Hematopoietic multipotent progenitor cell treated with erythropoietin and hydrocortisone succinate and interleukin-3 and kit ligand, for 15 days (in vitro differentiated cells): ENCODE data around the gene SMARCAL1.
A peak's percentile ranks its signal among the peaks of the same experiment; 100 is the strongest.

Source experiments
- DNase-seq: peaks from one replicate; pipeline ENCODE4 v3.0.0-alpha.2; 2015; ENCODE audit warnings: low spot score

Gene SMARCAL1

DNA sequence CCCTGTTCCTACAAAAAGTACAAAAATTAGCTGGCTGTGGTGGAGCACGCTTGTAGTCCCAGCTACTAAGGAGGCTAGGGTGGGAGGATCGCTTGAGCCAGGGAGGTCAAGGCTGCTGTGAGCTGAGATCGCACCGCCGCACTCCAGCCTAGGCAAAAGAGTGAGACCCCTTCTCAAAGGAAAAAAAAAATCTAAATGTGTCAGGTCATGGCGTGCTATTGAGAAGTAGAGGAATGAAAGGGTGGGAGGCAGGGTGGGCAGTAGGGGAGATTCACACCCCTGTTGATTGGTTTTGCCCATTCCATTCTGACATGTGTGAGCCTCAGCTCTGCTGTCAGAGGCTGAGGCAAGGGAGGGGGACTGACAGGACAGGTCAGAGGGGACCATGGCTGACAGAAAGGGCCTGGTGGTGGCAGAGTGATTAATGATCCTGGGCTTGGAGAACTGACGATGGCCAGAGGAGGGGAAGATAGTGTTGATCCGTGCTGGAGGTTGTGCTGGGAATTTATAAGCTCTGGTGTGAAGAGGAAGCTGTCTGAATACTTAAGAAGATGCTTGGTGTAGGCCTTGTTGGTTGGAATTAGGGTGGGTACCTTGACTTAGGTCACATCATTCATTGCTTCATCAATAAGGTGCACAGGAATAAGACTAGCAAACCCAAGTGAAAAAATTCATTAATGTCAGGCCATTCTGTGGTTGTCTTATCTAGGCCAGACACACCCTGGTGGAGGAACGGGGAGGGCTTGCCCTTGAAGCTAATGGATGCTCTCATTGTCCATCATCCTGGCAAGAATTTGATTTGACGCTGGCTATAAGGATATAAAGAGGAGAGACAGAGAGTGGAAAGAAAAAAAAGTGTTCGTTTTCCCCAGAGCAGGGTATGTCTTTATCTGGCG, 19.1 kb upstream of the SMARCAL1 start:
- no peak for DNase-seq

DNA sequence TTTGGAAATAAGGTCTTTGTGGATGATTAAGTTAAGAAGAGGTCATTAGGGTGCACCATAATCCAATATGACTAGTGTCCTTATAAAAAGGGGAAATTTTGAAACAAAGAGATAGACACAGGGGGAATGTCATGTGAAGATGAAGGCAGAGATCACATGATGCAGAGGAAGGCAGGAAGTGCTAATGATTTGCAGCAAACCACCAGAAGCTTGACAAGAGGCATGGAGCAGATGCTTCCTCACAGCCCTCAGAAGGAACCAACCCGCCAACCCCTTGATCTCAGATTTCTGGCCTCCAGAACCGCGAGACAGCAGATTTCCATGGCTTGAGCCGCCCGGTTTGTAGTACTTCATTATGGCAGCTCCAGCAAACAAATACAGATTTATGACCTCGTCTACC, 17.4 kb upstream of the SMARCAL1 start:
- no peak for DNase-seq

DNA sequence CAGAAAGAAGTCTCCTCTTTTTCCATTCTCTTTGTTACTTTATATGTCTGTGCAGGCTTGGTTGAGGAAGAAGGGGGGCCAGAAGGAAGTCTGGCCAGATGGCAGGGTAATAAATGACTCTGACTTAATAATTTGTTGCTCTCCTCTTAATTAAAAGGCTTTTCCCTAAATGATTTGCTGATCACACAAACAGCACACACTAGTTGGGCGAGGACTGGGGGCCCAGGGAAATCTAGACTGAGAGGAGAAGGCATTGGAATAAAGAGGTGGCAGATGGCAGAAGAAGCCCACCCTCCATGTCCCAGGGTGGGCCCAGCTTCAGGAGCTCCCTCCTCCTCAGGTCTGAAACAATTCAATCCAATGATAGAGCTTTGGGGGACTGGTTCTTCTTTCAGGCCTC, 12.7 kb upstream of the SMARCAL1 start:
- no peak for DNase-seq

DNA sequence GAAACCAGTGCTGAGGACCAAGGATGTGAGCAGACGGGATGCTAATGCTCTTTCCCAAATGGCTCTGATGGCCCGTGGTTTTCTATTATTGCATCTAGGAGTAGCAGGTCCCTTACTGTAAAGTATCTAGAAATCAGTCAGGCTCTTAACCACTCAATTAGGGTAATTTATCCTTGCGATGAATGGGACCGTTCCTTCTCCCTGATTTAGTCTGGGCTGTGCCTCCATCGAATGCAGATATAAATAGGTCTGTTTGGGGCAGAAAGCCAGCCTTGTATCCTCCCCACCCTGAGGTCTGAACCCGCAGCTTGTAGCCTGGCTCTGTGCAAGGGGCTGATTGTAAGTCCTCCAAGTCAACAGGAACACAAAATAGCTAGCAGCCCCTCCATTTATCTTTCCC, 9.5 kb upstream of the SMARCAL1 start:
- no peak for DNase-seq

DNA sequence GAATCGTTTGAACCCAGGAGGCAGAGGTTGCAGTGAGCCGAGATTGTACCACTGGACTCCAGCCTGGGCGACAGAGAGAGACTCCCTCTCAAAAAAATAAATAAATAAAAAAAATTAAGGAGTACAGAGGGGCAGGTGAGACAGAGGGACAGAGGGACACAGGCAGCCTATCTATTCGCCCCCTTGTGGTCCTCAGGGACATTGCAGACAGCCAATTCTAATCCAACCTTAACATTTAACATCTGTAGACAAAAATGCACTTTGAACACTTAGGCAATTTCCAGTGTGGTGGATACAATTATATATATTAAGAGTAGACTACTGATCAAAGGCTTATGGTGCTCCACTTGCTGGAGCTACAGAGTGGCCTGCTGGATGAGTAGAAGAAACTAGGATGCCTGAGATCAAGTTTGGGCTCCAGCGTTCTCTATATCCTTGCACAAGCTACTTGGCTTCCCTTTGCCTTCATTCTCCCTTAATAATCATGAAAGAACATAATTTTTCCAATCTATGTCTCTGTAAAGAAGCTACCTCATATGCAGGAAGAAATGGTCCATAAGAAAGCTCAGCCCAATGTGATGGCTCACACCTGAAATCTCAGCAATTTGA, 8.2 kb upstream of the SMARCAL1 start:
- DNase-seq, result peak; percentile 55

DNA sequence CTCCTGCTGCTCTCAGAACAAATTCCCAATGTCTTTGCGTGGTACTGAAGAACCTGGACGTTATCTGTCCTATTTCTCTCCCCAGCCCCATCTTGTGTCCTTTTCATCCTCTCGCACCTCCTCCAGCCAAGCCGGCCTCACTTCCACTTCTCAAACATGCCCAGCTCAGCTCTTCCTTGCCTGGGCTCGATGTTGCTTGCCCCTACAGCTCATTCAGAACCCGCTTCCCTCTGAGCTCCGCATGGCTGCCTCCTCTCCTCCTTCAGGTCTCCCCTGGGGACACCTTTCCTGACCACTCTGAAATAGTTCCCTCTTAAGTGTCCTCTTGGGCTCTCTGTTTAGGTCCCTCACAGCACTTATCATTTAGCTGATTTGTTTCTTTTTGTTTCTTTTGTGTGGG, 6.7 kb upstream of the SMARCAL1 start:
- DNase-seq, result no peak

DNA sequence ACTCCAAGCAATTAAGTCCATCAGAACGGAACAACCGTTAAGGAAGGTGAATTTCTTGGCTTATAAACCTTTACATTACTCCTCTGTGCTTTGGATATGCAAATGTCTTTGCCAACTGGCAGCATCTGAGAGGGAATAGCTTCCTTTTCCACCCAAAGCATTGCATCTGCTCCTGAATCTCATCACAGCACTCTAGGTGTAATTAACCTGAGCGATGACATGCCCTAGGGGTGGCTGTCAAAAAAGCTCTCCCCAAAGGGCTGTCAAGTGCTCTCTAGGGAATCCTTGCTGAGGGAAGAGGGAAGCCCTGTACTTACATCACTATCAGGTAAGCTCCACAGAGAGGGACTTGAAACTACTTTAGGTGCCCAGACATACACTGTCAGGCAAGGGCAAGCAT, 5.5 kb upstream of the SMARCAL1 start:
- no peak for DNase-seq

DNA sequence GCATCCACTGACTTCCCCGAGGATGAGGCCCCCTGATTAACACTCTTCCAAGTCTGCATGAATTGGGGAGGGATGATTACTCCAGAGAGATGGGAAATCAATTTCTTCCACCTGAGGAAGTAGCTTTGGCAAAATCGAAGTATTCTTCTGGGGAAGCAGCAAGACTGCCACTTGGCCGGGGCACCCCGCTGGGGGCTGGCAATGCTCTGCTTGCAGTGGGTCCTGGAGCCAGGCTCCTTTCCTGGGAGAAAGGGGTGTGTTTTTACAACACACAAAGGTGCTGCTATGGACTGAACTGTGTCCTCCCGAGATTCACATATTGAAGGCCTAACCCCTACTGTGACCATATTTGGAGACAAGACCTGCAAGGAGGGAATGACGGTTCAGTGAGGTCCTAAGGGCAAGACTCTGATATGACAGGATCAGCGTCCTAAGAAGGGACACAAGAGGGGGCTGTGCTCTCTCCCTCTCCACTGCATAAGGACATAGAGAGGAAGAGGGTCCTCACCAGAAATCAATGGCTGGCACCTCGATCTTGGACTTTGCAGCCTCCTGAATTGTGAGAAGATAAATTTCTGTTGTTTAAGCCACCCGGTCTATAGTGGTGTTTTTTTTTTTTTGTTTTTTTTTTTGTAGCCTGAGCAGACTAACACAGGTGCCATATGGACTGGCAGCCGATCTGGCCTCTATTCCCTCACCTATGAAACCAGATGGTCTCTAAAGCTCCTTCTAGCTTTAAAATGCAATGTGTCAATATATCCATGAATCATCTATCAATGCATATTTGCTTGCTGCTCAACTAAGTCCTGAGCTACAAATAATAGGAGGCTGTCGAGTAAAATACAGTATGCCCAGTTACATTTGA, 3.6 kb upstream of the SMARCAL1 start:
- DNase-seq, result no peak

DNA sequence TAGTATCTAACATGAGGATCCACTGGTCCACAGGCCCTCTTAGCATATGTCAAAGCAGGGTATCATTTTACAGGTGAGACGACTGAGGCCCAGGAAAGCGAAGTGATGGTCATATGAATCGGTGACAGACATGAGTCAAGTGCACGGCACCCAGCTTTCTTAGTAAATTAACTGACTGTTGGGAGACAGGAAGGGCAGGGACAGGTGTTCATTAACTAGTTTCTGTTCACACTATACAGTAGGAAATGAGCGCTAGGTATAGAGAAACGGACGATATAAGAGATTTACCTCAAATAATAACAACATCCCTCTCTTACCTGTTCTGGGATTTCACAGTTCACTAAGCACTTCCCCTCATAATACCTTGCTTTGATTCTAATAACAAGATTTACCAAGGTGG, 1.7 kb upstream of the SMARCAL1 start:
- DNase-seq, result no peak

DNA sequence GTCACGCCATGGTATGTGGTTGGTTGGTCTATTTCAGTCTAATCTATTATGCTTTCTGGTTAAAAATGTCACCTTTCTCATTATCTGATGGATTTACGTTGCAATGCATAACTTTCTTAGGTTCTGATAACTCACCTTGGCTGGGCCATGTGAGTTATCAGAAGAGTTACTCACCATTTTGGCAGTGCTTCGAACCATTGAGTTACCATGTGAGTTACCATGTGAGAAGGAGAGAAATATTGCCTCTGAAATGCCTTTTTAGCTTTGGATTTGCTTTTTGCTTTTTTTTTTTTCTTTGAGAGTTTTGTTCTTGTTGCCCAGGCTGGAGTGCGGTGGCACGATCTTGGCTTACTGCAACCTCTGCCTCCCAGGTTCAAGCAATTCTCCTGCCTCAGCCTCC, 1.6 kb downstream of the SMARCAL1 start:
- DNase-seq, result no peak

DNA sequence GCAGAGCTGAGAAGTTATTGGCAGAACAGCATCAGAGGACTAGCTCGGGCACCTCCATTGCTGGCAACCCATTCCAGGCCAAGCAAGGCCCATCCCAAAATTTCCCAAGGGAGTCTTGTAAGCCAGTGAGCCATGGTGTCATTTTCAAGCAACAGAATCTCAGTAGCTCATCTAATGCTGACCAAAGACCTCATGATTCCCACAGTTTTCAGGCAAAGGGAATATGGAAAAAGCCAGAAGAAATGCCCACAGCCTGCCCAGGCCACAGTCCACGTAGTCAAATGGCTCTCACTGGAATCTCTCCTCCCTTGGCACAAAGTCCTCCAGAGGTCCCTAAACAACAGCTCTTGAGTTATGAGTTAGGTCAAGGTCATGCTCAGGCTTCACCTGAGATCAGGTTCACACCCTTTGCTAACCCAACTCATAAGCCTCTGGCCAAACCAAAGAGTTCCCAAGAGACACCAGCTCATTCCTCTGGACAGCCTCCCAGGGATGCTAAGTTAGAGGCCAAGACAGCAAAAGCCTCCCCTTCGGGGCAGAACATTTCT, 2.6 kb downstream of the SMARCAL1 start:
- DNase-seq, result no peak

DNA sequence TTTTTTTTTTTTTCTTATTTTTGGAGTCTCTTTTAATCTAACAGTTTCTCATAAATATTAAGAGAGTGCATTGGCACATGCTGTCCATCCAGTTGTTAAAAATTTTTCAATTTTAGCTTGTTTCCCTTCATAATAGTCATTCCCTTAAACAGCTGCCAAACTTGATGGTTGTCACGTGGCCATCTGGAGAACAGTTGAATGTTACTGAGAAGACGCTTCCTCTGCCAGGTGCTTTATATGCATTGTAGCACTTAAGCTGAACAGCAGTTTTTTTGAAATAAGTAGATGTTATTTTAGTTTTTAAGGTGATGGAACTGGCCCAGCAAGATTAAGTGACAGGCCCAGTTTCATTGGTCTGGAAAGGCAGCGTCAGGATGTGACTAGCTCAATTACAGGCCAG, 3.3 kb downstream of the SMARCAL1 start:
- DNase-seq, result no peak

DNA sequence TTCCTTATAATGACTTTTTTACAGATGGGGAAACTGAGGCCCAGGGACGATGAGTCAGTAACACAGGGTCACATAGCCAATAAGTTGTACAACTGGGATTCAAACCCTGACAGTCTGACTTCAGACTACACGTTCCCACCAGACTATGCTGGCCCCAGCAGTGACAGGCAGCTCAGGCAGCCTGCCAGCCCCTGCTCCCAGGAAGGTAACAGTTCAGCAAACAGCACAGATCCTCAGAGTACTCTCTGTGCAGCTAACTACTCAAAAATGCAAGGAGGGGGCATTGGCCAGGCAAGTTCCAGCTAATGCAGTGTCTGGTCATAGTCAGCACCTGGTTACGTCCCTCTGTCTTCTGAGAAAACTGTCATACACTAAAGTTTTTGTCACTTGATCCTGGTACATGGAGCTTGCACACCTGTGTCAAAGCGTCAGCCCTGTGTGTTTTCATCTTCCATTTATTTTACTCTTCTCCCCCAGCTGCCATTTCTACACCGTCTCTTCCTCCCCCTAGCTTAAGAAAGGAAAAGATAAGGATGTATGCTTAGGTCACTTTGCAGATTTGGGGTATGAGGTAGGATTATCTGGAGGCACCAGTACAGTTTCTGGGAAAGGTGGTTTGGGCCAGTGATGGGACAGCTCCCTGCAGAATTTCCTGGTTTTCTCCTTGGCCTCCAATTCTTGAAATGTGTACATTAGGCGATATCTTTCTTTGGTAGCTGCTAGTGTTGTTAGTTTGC, 4.5 kb downstream of the SMARCAL1 start:
- peak; percentile 16 for DNase-seq

DNA sequence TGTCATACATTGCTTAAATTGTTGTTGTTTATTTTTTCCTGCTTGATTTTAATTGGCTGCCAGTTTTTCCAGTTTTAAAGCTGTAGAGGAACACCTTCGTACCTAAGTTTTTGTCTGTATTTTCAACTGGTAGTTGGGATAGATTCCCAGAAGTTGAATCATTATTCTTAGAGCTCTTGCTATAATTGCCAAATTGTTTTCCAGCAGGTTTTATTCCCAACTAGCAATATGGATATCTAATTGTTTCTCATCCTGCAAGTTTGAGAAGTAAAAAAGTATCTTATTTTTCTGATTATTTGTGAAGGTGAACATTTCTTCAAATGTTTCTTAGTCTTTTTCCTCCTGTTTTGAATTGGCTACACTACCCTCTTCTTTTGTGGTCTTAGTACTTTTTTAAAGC, 6.7 kb downstream of the SMARCAL1 start:
- DNase-seq, result no peak

DNA sequence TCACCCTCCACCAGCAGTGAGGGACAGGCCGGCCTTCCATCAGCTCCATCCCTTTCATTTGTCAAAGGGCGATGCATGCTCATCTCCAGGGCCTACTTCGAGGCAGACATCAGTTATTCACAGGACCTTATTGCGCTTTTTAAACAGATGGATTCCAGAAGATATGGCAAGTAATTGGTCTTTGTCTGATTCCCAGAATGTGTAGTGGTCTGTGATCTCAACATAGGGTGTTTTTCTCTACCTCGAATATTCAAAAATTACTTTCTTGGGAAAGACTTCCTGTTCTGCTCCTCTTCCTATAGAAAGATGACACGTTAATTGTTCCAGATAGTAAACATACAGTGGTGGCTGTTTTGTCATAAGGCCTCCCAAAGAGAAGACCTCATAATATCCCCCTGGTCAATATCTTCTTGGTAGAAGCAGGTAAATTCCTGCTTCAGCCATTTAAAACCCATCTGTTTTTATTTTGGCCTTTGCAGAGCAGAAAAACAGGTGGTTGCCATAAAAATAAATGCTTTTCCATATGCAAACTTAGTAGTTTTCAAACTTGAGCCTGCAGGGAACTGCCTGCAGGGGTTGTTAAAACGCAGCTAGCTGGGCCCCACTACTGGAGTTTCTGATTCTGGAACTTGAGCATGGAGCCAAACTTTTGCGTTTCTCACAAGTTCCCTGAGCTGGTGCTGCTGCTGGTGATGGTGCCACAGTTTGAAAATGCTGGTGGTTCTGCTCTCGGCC, 8.2 kb downstream of the SMARCAL1 start:
- DNase-seq, result no peak

DNA sequence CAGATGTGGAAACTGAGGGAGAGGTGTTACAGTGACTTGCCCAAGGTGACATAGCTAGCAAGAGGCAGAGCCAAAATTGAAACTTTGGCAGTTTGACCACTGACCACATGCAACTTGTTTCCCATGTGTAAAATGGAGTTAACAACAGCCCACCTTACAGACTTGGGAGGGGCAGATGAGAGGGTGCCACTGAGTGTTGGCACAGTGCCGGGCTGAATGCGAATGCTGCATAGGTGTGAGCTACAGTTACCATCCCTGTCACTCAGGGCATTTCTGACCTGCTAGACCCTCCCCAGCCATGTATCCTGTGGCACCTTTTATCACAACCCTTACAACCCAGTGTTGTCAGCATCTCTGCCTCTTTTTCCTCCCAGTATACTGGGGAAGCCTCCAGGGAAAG, 10.8 kb downstream of the SMARCAL1 start:
- no peak for DNase-seq

DNA sequence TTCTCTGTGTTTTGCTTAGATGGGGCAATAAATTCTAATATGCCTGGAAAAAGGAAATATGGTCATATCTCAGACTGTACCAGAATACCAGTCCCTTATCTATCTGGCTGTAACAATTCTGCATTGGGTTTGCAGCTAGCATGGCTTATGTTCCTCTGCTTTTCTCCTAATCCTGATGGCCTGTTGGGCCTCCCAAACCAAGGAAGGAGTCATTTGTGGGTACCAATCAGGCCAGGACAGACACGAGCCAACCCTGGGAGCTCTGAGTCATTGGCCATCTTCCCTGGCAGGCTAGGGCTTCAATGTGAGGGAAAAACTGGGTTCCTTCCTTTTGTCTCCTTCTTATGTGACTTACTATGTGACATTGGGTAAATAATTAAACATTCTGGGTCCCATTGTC, 12.0 kb downstream of the SMARCAL1 start:
- DNase-seq, result no peak

DNA sequence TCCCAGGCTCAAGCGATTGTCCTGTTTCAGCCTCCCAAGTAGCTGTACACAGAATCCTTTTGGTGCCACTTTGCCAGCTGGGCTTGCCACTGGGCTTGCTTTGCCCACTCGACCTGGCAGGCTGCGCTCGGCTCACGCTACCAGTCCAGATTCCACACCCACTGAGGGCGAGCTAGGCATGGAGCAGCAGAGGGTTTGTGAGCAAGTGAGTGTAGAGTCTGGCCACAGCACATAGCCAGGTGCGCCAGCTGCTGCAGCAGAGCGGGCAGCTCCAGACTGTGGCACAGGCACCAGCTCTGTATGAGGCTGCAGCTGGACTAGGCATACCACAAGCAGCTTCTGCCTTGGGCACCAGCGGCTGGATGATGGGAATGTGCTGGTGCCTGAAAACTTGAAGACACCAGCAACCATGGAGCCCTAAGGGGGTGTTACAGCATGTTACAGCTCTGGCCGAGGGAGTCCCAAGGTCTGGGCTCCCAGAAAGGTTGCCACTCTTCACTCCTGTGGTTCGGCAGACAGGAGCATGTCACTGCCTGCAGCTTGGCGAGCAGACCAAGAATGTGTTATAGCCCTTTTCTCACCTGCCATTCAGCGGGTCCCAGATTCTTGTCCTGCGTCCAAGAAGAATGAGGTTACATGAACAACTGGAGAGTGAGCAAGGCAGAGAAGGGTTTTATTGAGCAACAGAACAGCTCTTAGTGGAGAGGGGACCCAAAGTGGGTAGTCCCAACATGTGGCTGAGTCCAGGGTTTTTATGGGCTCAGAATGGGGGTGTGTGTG, 12.9 kb downstream of the SMARCAL1 start:
- DNase-seq, result no peak

DNA sequence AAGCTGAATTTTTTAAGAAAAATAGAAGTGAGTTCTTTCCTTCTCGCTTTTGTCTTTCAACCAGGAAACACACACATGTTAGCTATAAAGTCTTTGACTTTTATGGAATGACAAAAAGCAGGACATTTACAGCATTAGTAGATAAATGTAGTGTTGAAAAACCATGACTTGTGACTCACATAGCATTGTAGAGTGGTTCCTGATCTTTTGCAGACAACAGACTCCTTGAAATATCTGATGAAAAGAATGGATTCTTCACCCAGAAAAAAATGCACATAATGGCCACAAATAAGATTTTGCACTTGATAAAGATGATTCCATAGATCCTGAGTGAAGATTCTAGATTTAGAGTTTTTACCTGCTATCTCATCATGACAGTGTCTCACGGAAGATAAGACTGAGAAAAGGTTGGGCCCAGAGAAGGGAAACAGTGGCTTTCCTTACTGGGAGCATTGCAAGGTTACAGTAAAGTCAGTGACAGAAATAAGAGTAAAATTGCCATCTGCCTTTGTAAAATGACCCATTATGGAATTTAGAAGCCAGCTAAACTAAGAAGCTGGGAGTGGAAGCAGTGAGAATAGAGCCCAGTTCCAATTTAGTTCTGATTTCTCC, 14.0 kb downstream of the SMARCAL1 start:
- DNase-seq, result no peak

DNA sequence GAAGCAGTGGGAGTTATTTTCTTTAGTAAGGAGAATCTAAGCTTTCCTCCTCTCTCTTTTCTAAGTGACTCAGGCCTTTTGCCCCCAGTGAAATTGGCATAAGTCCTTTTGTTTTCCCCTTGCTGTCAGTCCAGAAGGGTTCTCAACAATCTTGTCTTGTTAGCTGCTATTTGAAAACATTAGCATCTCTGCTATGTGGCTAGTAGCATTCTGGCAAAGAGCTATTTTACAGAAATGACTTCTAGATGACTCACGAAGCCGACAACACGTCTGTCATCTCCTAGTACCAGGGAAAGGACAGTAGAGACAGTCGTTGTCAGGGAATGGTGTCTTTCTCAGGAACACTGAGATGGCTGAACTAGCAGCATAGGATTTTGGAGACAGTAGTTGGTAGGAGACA, 14.7 kb downstream of the SMARCAL1 start:
- DNase-seq, result no peak
